GM12878 (cell line): ENCODE measurements around the gene HBZ.

Source experiments
- CHD2 ChIP-seq: IDR thresholded peaks from 2 replicates; pipeline ENCODE4 v1.6.1; 2011; ENCODE audit warnings: low read depth, low read length, improper control_type of control experiment, borderline replicate concordance
- CTCF ChIP-seq, 3 experiments: IDR thresholded peaks in 2 of 3; conservative IDR thresholded peaks in 1 of 3; 2 replicates each; pipeline ENCODE4 v1.5.1; 2011; ENCODE audit warnings: low read depth in 3 of 3, low read length in 3 of 3, mild to moderate bottlenecking in 3 of 3, control low read depth in 2 of 3, moderate library complexity in 2 of 3, inconsistent platforms in 1 of 3, mixed read lengths in 1 of 3; ENCODE audit not compliant: control insufficient read depth in 2 of 3, insufficient read depth in 1 of 3; ENCODE audit errors: extremely low read depth in 1 of 3
- FOXM1 ChIP-seq: IDR thresholded peaks from 2 replicates; pipeline ENCODE4 v1.6.1; 2012; ENCODE audit warnings: low read depth, mild to moderate bottlenecking, inconsistent platforms, low read length, moderate library complexity
- POLR2A ChIP-seq: IDR thresholded peaks from 2 replicates; pipeline ENCODE4 v1.6.1; 2011; ENCODE audit warnings: low read depth, mild to moderate bottlenecking, low read length
- POLR2AphosphoS5 ChIP-seq: IDR thresholded peaks from 2 replicates; pipeline ENCODE4 v1.6.1; 2011; ENCODE audit warnings: mild to moderate bottlenecking, low read length, inconsistent platforms

GRCh38 chr16:142405-142967 lies 10.0 kb upstream of the HBZ start:
- TF ChIP-seq FOXM1: no peak
- TF ChIP-seq CHD2: no peak
- no peak for TF ChIP-seq POLR2A
- TF ChIP-seq POLR2AphosphoS5: no peak
- no peak for TF ChIP-seq CTCF (IDR thresholded peaks at IDR 0.05 in 2 of 3, conservative IDR thresholded peaks at IDR 0.05 in 1 of 3; ENCODE audit: control insufficient read depth in 2 of 3, extremely low read depth in 1 of 3, insufficient read depth in 1 of 3, low read depth in 3 of 3, low read length in 3 of 3)
